ENCODE results near the gene ADAM10.

DNA sequence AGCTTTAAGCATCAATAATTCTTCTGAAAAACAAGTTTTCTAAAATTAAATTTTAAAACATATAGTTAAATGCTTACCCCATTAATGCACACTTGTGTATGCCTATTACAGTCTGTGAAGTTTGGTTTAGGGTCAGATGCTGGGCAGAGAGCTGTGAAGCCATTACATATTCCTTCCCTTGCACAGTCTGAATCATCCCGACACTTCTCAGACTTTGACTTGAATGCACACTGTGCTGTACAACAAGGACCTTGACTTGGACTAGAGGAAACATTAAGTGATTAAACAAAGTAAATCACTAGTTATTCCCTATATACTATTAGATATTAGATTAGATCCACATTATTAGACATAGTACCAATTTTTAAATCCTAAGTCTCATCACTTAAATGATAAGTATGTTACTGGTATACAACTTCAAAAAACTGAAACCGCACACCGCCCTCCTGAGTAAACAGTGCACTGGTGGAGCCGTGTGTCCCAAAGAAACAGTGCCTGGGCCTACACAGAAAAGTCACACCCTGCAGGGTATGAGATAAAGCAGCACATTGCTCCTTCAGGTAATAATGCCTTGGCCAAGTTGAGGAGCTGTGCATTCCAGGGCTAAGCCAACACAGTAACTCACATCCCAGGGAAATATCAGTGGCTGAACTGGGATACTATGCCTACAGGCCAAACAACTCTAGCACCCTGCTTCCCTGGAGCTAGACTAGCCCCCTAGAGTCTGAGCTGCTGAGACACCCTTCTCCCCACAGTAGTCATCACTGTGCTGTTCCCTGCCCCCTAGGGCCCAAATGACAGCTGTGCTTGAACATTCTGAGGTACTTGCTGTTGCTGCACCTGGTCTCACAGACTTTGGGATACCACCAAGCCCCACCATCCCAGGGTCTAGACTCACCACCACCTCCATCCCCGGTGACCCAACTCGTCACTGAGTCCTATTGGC is 137.5 kb downstream of the ADAM10 start:
- TF ChIP-seq, protein P1, sequence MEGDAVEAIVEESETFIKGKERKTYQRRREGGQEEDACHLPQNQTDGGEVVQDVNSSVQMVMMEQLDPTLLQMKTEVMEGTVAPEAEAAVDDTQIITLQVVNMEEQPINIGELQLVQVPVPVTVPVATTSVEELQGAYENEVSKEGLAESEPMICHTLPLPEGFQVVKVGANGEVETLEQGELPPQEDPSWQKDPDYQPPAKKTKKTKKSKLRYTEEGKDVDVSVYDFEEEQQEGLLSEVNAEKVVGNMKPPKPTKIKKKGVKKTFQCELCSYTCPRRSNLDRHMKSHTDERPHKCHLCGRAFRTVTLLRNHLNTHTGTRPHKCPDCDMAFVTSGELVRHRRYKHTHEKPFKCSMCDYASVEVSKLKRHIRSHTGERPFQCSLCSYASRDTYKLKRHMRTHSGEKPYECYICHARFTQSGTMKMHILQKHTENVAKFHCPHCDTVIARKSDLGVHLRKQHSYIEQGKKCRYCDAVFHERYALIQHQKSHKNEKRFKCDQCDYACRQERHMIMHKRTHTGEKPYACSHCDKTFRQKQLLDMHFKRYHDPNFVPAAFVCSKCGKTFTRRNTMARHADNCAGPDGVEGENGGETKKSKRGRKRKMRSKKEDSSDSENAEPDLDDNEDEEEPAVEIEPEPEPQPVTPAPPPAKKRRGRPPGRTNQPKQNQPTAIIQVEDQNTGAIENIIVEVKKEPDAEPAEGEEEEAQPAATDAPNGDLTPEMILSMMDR (IDR thresholded peaks at IDR 0.05; ENCODE audit: control extremely low read depth in 1 of 3, insufficient read depth in 1 of 3, low read depth in 1 of 3, low read length in 3 of 3) = peak in 2 of 3 experiments; percentile 5 to 13; a peak in 2 of 4 replicates
- TF ChIP-seq RNF2 (IDR thresholded peaks at IDR 0.05; ENCODE audit: borderline replicate concordance, low read depth, low read length, missing control alignments, poor library complexity, severe bottlenecking) (no peak), GABPA (IDR thresholded peaks at IDR 0.05; ENCODE audit: borderline replicate concordance, insufficient read depth, low read length) (no peak), RAD21 (IDR thresholded peaks at IDR 0.05 in 1 of 2, conservative IDR thresholded peaks at IDR 0.05 in 1 of 2; ENCODE audit: low read depth in 2 of 2, low read length in 2 of 2) (peak in 1 of 2 experiments; percentile 15; a peak in 1 of 4 replicates), YY1 (IDR thresholded peaks at IDR 0.05; ENCODE audit: low read depth, low read length) (no peak), SIN3A (conservative IDR thresholded peaks at IDR 0.05 in 1 of 2, IDR thresholded peaks at IDR 0.05 in 1 of 2; ENCODE audit: low read depth in 1 of 2, low read length in 2 of 2) (no peak), POLR2A (IDR thresholded peaks at IDR 0.05; ENCODE audit: control extremely low read depth in 1 of 2, low read depth in 2 of 2, low read length in 2 of 2) (no peak), TAF1 (IDR thresholded peaks at IDR 0.05; ENCODE audit: low read depth, low read length) (no peak), EZH2 (IDR thresholded peaks at IDR 0.05; ENCODE audit: low read depth, low read length, severe bottlenecking) (no peak), ZNF274 (IDR thresholded peaks at IDR 0.05; ENCODE audit: borderline replicate concordance, extremely low read depth, low read length) (no peak)

Measured in H1 (cell line).